Neural progenitor cell (in vitro differentiated cells): Measurements from ENCODE around the gene ABCA7. TPM values are rescaled to one million over a fixed set of nuclear protein-coding genes. Genes with fewer than 3 reads are reported as not detected.

ENCODE experiments used
- DNase-seq: peaks from one replicate; pipeline ENCODE4 v3.0.0-alpha.2; 2016; ENCODE audit warnings: low spot score
- H2AFZ ChIP-seq: fragments of 200-600 bp; sonication (generic); replicated peaks from 2 replicates; pipeline ENCODE4 v1.6.1; 2016; ENCODE audit warnings: antibody characterized with exemption
- H3F3A ChIP-seq: fragments of 200-600 bp; sonication (generic); 2 replicates; pipeline ENCODE4 v1.6.1; 2016; ENCODE audit warnings: antibody characterized with exemption, low read depth
- H3K27ac ChIP-seq: fragments of 200-600 bp; sonication (generic); 2 replicates; pipeline ENCODE4 v1.5.1; 2016; ENCODE audit warnings: mild to moderate bottlenecking
- H3K27me3 ChIP-seq: fragments of 200-600 bp; sonication (generic); 2 replicates; pipeline ENCODE4 v1.6.1; 2016; ENCODE audit warnings: mild to moderate bottlenecking, moderate library complexity
- H3K36me3 ChIP-seq: fragments of 200-600 bp; sonication (generic); 2 replicates; pipeline ENCODE4 v1.5.1; 2016
- H3K4me1 ChIP-seq: fragments of 200-600 bp; sonication (generic); 2 replicates; pipeline ENCODE4 v1.6.1; 2016; ENCODE audit warnings: mixed run types
- H3K4me2 ChIP-seq: fragments of 200-600 bp; sonication (generic); 2 replicates; pipeline ENCODE4 v1.6.1; 2016
- H3K4me3 ChIP-seq: fragments of 200-600 bp; sonication (generic); 2 replicates; pipeline ENCODE4 v1.5.1; 2016
- H3K79me2 ChIP-seq: fragments of 200-600 bp; sonication (generic); 2 replicates; pipeline ENCODE4 v1.6.1; 2016; ENCODE audit warnings: low read depth
- H3K9ac ChIP-seq: fragments of 200-600 bp; sonication (generic); 2 replicates; pipeline ENCODE4 v1.6.1; 2016
- H3K9me3 ChIP-seq: fragments of 200-600 bp; sonication (generic); 2 replicates; pipeline ENCODE4 v1.5.1; 2016; ENCODE audit warnings: low read depth
- H4K20me1 ChIP-seq: fragments of 200-600 bp; sonication (generic); 2 replicates; pipeline ENCODE4 v1.6.1; 2016; ENCODE audit warnings: low read depth
- H3K27ac Mint-ChIP-seq: 3 replicates; pipeline ENCODE4 v1.8.0; 2021; ENCODE audit warnings: mixed read lengths
- H3K27me3 Mint-ChIP-seq: 2 replicates; pipeline ENCODE4 v1.8.0; 2022; ENCODE audit warnings: low read depth, mild to moderate bottlenecking, inconsistent platforms, moderate library complexity, mixed read lengths; ENCODE audit not compliant: insufficient read depth
- H3K36me3 Mint-ChIP-seq: 3 replicates; pipeline ENCODE4 v1.8.0; 2021; ENCODE audit warnings: mixed read lengths
- H3K4me1 Mint-ChIP-seq: 3 replicates; pipeline ENCODE4 v1.8.0; 2021; ENCODE audit warnings: mixed read lengths
- H3K4me3 Mint-ChIP-seq: 3 replicates; pipeline ENCODE4 v1.8.0; 2021; ENCODE audit warnings: mild to moderate bottlenecking, moderate library complexity, mixed read lengths
- H3K9me3 Mint-ChIP-seq: 3 replicates; pipeline ENCODE4 v1.8.0; 2020; ENCODE audit warnings: mixed read lengths
- EZH2 ChIP-seq: fragments of 200-600 bp; sonication (generic); IDR thresholded peaks from 2 replicates; pipeline ENCODE4 v1.6.1; 2017; ENCODE audit warnings: antibody characterized with exemption, mild to moderate bottlenecking, moderate library complexity
- EZH2phosphoT487 ChIP-seq: fragments of 200-600 bp; sonication (generic); IDR thresholded peaks from 2 replicates; pipeline ENCODE4 v1.6.1; 2017; ENCODE audit warnings: antibody characterized with exemption
- total RNA-seq: library from RNA; depleted of rRNA; stranded (reverse); fragments of >200 nt; gene quantifications from 2 replicates; pipeline ENCODE4 v1.2.3, GENCODE V29; 2015; ENCODE audit warnings: low replicate concordance
- TF ChIP-seq, protein P1 (sequence below): fragments of 200-600 bp; sonication (generic); IDR thresholded peaks from 2 replicates; pipeline ENCODE4 v1.5.1; 2017; ENCODE audit warnings: antibody characterized with exemption, mild to moderate bottlenecking

The ABCA7 gene
- total RNA-seq, 1 donor from 2014 or later, result 1.4 TPM

DNA sequence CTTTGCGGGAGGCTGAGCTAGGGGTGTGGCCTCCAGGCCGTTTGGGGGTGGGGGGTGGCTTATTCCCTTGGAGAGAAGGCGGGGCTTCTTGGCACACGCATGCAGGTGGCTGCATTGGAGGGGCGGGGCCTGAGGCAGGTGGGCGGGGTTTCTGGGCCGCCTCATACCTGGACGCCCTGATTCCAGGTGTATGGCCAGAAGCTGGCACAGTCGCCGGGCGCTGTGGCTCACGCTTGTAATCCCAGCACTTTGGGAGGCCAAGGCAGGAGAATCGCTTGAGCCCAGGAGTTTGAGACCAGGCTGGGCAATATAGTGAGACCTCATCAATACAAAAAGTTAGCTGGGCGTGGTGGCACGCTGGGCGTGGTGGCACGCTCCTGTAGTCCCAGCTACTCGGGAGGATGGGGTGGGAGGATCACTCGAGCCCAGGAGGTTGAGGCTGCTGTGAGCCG lies 7.8 kb downstream of the ABCA7 start:
- Histone ChIP-seq H4K20me1 (no peaks in the 10 kb centered on the region), H3K9ac (no peak overlapping the region), H3K27me3 (no peaks in the 10 kb centered on the region), H3K27ac (no peak overlapping the region), H3F3A (peaks cover 8% of the 10 kb centered on the region), H3K4me2 (no peak overlapping the region), H3K4me3 (no peak overlapping the region), H3K9me3 (no peaks in the 10 kb centered on the region), H3K36me3 (no peaks in the 10 kb centered on the region), H3K79me2 (no peaks in the 10 kb centered on the region), H3K4me1 (no peaks in the 10 kb centered on the region), H2AFZ (no peak overlapping the region)
- H3K27ac Mint-ChIP-seq, result no peak overlapping the region
- peaks cover 8% of the 10 kb centered on the region for H3K27me3 Mint-ChIP-seq
- peaks cover 8% of the 10 kb centered on the region for H3K4me1 Mint-ChIP-seq
- H3K36me3 Mint-ChIP-seq, result no peaks in the 10 kb centered on the region
- no peaks in the 10 kb centered on the region for H3K9me3 Mint-ChIP-seq
- no peak for DNase-seq
- TF ChIP-seq, protein P1, sequence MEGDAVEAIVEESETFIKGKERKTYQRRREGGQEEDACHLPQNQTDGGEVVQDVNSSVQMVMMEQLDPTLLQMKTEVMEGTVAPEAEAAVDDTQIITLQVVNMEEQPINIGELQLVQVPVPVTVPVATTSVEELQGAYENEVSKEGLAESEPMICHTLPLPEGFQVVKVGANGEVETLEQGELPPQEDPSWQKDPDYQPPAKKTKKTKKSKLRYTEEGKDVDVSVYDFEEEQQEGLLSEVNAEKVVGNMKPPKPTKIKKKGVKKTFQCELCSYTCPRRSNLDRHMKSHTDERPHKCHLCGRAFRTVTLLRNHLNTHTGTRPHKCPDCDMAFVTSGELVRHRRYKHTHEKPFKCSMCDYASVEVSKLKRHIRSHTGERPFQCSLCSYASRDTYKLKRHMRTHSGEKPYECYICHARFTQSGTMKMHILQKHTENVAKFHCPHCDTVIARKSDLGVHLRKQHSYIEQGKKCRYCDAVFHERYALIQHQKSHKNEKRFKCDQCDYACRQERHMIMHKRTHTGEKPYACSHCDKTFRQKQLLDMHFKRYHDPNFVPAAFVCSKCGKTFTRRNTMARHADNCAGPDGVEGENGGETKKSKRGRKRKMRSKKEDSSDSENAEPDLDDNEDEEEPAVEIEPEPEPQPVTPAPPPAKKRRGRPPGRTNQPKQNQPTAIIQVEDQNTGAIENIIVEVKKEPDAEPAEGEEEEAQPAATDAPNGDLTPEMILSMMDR, result no peak
- no peak overlapping the region for H3K4me3 Mint-ChIP-seq

DNA sequence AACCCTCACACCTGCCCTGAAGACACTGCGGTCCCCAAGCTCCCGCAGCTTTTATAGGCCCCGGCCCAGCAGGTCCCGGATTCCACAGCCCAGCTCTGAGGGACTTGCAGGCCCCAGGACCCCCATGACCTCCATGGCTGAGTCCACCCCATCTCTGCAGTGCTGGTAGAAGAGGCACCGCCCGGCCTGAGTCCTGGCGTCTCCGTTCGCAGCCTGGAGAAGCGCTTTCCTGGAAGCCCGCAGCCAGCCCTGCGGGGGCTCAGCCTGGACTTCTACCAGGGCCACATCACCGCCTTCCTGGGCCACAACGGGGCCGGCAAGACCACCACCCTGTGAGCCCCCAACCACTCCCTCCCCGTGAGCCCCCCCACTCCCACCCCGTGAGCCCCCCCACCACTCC lies 9.2 kb downstream of the ABCA7 start:
- Histone ChIP-seq H3K4me3 (no peak overlapping the region), H3K27me3 (no peaks in the 10 kb centered on the region), H3K9ac (no peak overlapping the region), H3F3A (peaks cover 8% of the 10 kb centered on the region), H3K4me2 (no peak overlapping the region), H3K4me1 (no peaks in the 10 kb centered on the region), H3K36me3 (no peaks in the 10 kb centered on the region), H3K79me2 (no peaks in the 10 kb centered on the region), H3K27ac (no peak overlapping the region), H3K9me3 (no peaks in the 10 kb centered on the region), H2AFZ (no peak overlapping the region), H4K20me1 (no peaks in the 10 kb centered on the region)
- peaks cover 14% of the 10 kb centered on the region for H3K27me3 Mint-ChIP-seq
- no peak overlapping the region for H3K27ac Mint-ChIP-seq
- no peak for DNase-seq
- H3K4me3 Mint-ChIP-seq, result no peak overlapping the region
- H3K4me1 Mint-ChIP-seq, result peaks cover 12% of the 10 kb centered on the region
- TF ChIP-seq EZH2 (no peak), EZH2phosphoT487 (no peak)
- TF ChIP-seq, protein P1, result no peak
- H3K36me3 Mint-ChIP-seq, result no peaks in the 10 kb centered on the region
- H3K9me3 Mint-ChIP-seq, result no peaks in the 10 kb centered on the region

DNA sequence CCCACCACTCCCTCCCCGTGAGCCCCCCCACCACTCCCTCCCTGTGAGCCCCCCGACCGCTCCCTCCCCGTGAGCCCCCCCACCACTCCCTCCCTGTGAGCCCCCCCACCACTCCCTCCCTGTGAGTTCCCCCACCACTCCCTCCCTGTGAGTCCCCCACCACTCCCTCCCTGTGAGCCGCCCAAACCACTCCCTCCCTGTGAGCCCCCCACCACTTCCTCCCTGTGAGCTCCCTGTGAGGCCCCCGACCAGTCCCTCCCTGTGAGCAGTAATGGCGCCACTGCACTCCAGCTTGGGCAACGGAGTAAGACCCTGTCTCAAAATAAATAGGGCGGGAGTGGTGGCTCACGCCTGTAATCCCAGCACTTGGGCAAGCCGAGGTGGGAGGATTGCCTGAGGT lies 9.9 kb downstream of the ABCA7 start:
- H3K4me3 Mint-ChIP-seq, result no peak overlapping the region
- peaks cover 12% of the 10 kb centered on the region for H3K4me1 Mint-ChIP-seq
- Histone ChIP-seq H3F3A (peaks cover 8% of the 10 kb centered on the region), H3K9me3 (no peaks in the 10 kb centered on the region), H3K36me3 (no peaks in the 10 kb centered on the region), H3K27me3 (no peaks in the 10 kb centered on the region), H3K27ac (no peak overlapping the region), H2AFZ (no peak overlapping the region), H3K4me3 (no peak overlapping the region), H3K4me2 (no peak overlapping the region), H3K4me1 (no peaks in the 10 kb centered on the region), H3K79me2 (no peaks in the 10 kb centered on the region), H3K9ac (no peak overlapping the region), H4K20me1 (no peaks in the 10 kb centered on the region)
- DNase-seq, result no peak
- no peak overlapping the region for H3K27ac Mint-ChIP-seq
- H3K9me3 Mint-ChIP-seq, result no peaks in the 10 kb centered on the region
- H3K27me3 Mint-ChIP-seq, result peaks cover 14% of the 10 kb centered on the region
- no peaks in the 10 kb centered on the region for H3K36me3 Mint-ChIP-seq
- TF ChIP-seq EZH2 (no peak), EZH2phosphoT487 (no peak)
- TF ChIP-seq, protein P1, result no peak
